Mucosa of rectum (tissue), 2 donors: ENCODE results near the gene ZFP14.

Source experiments
- H3K27ac ChIP-seq, 2 donors: one replicate each; pipeline ENCODE4 v1.7.0; 2013; ENCODE audit warnings: inconsistent platforms in 2 of 2, low read depth in 2 of 2, low read length in 2 of 2
- H3K27me3 ChIP-seq, 2 donors: one replicate each; pipeline ENCODE4 v1.7.0; 2013; ENCODE audit warnings: low read length in 2 of 2; ENCODE audit not compliant: control insufficient read depth in 2 of 2, insufficient read depth in 2 of 2
- H3K36me3 ChIP-seq, 2 donors: one replicate each; pipeline ENCODE4 v1.7.0; 2013; ENCODE audit warnings: low read length in 2 of 2; ENCODE audit not compliant: control insufficient read depth in 2 of 2, insufficient read depth in 2 of 2
- H3K4me1 ChIP-seq, 2 donors: one replicate each; pipeline ENCODE4 v1.7.0; 2013; ENCODE audit warnings: low read length in 2 of 2, mild to moderate bottlenecking in 1 of 2; ENCODE audit not compliant: control insufficient read depth in 2 of 2, insufficient read depth in 2 of 2
- H3K4me3 ChIP-seq, 2 donors: one replicate each; pipeline ENCODE4 v1.7.0; 2013; ENCODE audit warnings: low read length in 2 of 2
- H3K9ac ChIP-seq, 2 donors: one replicate each; pipeline ENCODE4 v1.7.0; 2013; ENCODE audit warnings: low read length in 2 of 2, low read depth in 1 of 2, mild to moderate bottlenecking in 1 of 2
- H3K9me3 ChIP-seq, 2 donors: one replicate each; pipeline ENCODE4 v1.7.0; 2013; ENCODE audit warnings: low read length in 2 of 2; ENCODE audit not compliant: control insufficient read depth in 2 of 2
- donor health status: healthy.
- donor health status: Normal muscosa, but diverticular disease.

ZFP14 gene

DNA sequence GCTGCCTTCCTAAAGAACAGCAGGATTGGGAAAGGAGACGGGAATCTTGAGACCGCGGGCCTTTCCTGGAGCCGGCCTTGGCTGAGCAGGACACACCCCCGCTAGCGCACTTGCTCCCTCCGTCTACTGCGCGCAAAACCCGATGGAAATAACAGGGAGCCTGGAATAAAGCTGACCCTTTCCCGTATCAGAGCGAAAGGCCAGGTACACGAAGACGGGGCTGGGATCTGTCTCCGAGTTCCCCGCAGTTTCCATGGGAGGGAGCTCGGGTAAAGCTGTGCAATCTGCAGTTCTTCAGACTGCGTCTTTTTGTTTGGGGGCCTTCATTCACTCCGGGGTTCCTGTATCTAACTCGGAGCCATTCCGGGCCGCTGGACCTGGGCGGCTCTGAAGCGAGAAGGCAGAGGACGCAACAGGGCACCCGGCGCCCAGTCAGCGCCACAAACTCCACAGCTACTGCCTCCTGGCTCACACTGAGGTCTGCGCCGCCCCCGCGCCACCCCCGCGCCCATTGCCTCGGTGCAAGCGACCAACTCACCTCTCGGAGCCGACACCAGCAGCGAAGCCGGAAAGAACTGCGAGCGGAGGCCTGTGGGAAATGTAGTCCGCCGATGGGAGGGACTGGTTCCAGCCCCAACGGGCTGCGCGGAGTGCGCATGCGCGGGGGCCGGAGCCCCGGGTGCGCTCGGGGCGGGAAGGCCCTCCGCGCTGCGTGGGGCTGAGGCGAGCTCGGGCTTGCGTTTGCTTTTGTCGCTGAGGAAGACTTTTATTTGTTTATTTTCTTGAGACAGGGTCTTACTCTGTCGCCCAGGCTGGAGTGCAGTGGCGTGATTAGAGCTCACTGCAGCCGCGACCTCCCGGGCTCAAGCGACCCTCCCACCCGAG lies at the start of gene ZFP14:
Gene ZFP14, minus strand, starts transcription at position 577 of the 885 bp plus-strand sequence. CDS start 11,309 bp downstream, outside the sequence.
- H3K27ac ChIP-seq: peak within 1 kb of the TSS; percentile 79 to 91
- H3K27me3 ChIP-seq: no peaks in the 10 kb centered on the region
- H3K4me1 ChIP-seq: peaks cover 9 to 11% of the 10 kb centered on the region in 2 donors
- peak within 1 kb of the TSS; percentile 74 to 81 for H3K9ac ChIP-seq
- H3K4me3 ChIP-seq: peak within 1 kb of the TSS; percentile 95 to 97
- peaks cover 0 to under 1% of the 10 kb centered on the region in 2 donors for H3K36me3 ChIP-seq
- no peaks in the 10 kb centered on the region for H3K9me3 ChIP-seq

DNA sequence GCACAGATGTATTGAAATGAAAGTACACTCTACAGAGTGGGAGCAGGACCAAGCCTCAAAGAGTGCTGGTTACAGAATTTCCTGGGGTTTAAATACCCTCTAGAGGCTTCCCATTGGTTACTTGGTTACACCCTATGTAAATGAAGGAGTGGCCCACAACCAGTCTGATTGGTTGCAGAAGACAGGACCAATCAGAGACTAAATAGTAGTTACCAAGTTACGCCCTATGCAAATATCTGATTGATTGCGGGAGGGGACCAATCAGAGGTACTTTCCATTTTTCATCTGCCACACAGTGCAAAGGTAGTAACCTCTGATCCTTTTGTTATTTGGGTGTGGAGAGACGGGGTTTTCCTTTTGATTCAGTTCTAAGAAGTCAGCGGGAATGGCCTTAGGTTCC lies 44.9 kb upstream of the ZFP14 start:
- Histone ChIP-seq H3K4me3 (no peak overlapping the region), H3K27ac (no peak overlapping the region), H3K36me3 (no peaks in the 10 kb centered on the region), H3K4me1 (no peaks in the 10 kb centered on the region), H3K27me3 (peaks cover 0 to 3% of the 10 kb centered on the region in 2 donors), H3K9ac (no peak overlapping the region), H3K9me3 (no peaks in the 10 kb centered on the region)

DNA sequence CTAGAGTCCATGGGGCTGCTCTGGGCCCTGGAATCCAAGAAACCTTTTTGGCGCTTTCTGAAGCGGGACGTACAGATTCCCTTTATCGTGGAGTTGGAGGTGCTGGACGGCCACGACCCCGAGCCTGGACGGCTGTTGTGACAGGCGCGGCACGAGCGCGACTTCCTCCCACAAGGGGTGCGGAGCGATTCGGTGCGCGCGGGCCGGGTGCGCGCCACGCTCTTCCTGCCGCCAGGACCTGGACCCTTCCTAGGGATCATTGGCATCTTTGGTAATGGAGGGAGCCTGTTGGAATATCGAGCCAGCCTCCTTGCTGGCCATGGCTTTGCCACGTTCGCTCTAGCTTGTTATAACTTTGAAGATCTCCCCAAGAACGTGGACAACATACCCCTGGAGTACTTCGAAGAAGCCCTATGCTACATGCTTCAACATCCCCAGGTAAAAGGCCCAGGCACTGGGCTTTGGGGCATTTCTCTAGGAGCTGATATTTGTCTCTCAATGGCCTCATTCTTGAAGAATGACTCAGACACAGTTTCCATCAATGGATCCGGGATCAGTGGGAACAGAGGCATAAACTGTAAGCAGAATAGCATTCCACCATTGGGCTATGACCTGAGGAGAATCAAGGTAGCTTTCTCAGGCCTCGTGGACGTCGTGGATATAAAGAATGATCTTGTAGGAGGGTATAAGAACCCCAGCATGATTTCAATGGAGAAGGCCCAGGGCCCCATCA lies 42.9 kb upstream of the ZFP14 start:
- Histone ChIP-seq H3K9ac (no peak overlapping the region), H3K4me1 (peaks cover 2 to 3% of the 10 kb centered on the region in 2 donors), H3K27me3 (peaks cover 0 to 3% of the 10 kb centered on the region in 2 donors), H3K36me3 (no peaks in the 10 kb centered on the region), H3K9me3 (no peaks in the 10 kb centered on the region), H3K4me3 (peak overlapping the region; percentile 20 to 35), H3K27ac (no peak overlapping the region)

DNA sequence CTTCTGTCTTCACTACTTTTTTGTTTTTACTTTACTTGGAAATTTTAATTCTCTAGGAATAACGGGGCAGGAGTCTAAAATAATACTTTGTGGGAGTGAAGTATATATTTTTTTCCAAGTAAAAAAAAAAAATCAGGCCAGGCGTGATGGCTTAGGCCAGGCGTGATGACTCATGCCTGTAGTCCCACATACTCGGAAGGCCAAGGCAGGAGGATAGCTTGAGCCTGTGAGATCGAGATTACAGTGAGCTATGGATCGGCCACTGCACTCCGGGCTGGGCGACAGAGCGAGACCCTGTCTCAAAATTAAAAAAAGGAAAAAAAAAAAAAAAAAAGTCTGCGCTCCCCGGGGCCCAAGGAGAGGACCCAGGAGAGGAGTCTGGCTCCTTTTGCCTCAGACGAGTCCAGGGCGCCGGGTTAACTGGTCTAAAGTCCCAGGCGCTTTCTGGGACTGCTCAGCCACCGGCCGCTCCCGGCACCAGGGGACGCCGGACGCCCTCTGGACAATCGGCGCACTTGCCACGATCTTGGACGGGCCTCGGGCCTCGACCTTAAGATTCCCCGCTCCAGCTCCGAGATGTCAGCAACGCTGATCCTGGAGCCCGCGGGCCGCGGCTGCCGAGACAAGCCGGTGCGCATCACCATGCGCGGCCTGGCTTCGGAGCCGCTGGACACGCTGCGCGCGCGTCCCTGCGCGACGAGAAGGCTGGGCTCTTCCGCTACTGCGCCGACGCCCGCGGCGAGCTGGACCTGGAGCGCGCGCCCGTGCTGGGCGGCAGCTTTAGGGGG lies 42.2 kb upstream of the ZFP14 start:
- no peak overlapping the region for H3K27ac ChIP-seq
- H3K36me3 ChIP-seq: no peaks in the 10 kb centered on the region
- no peaks in the 10 kb centered on the region for H3K9me3 ChIP-seq
- peaks cover 2 to 3% of the 10 kb centered on the region in 2 donors for H3K4me1 ChIP-seq
- H3K9ac ChIP-seq: no peak overlapping the region
- H3K4me3 ChIP-seq: peak overlapping the region; percentile 20 to 35
- peaks cover 0 to 3% of the 10 kb centered on the region in 2 donors for H3K27me3 ChIP-seq

DNA sequence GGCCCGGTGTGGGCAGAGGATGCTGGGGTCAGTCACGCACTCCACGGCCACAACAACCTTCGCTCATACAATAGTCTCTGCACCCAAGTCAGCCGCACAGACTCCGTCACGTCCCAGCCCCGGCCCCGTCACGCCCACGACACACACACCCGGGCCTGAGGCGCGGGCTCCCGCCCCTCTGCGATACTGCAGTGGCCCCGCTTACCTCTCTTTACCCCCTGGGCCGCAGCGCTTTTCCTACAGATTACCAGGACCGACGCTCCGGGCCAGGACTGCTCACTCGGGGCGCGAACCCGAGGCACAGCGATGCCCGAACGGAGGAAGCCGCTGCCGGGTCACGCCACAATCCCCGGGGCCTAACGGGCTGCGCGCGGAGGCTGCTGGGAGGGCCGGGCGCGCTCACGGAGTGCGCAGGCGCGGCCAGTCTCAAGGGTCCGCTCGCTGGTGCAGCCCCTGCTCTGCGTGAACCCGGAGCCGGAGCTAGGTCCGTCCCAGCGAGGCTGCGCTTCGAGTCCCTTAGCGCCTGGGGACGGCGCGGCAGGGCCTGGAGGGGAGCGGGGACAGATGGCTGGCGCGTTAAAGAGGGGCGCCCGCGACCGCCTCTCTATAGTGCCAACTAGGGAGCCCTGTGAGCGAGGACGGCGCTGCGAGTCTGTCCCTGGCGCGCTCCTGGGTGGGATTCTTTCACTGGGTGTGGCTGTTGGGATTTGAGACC lies 39.4 kb upstream of the ZFP14 start, which contains the start of gene ZFP82:
Gene ZFP82, minus strand, starts transcription at position 358 of the 715 bp plus-strand sequence. CDS start 8,855 bp downstream, outside the sequence.
- Histone ChIP-seq H3K27ac (peak within 1 kb of the TSS; percentile 56 to 78), H3K36me3 (no peaks in the 10 kb centered on the region), H3K9me3 (no peaks in the 10 kb centered on the region), H3K27me3 (peaks cover 0 to 3% of the 10 kb centered on the region in 2 donors), H3K4me3 (peak within 1 kb of the TSS; percentile 76 to 80), H3K4me1 (peaks cover 2 to 3% of the 10 kb centered on the region in 2 donors), H3K9ac (peak within 1 kb of the TSS; percentile 74 to 75)

DNA sequence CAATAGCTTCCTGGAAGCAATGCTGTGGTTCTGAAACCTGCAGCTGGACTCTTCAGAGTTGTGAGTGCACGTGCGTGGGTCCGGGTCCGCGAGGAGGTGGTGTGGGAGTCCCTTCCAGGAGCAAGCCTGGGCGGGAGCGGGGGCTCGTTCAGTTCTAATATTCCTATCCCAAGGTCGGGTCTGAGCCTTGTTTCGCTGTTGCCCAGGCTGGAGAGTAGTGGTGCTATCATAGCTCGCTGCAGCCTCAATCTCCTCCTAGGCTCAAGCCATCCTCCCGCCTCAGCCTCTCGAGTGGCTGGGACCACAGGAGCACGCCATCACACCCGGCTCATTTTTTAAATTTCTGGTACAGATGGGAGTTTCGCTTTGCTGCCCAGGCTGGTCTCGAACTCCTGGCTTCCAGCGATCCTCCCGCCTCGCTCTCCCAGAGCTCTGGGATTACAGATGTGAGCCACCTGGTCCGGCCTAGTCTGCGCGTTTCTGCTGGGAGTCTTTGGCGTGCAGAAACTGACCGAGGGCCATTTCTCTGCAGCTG lies 38.8 kb upstream of the ZFP14 start:
- peaks cover 2 to 3% of the 10 kb centered on the region in 2 donors for H3K4me1 ChIP-seq
- peaks cover 0 to 1% of the 10 kb centered on the region in 2 donors for H3K9me3 ChIP-seq
- peak overlapping the region; percentile 76 to 80 for H3K4me3 ChIP-seq
- no peaks in the 10 kb centered on the region for H3K36me3 ChIP-seq
- peak overlapping the region; percentile 74 to 75 for H3K9ac ChIP-seq
- peak overlapping the region; percentile 56 to 78 for H3K27ac ChIP-seq
- H3K27me3 ChIP-seq: peaks cover 0 to 3% of the 10 kb centered on the region in 2 donors

DNA sequence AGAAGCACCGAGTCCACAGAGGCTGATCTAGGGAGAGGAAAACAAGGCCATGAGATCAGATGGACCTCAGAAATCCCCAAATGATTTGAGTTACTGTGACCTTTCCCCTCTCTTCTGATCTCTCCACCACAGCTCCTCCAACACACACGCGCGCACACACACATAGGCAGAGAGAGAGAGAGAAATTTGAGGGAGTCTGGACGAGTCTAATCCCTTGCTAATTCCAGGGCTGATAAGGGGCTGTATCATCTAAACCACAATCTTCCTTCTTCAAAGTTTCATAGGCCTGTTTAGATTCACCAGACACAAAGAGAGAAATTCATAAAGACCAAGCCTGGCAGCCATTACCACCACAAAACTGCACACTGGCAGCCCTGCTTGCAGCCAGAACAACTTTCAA lies 30.8 kb upstream of the ZFP14 start:
- H3K4me3 ChIP-seq: no peak overlapping the region
- no peaks in the 10 kb centered on the region for H3K4me1 ChIP-seq
- no peak overlapping the region for H3K9ac ChIP-seq
- H3K27me3 ChIP-seq: no peaks in the 10 kb centered on the region
- H3K27ac ChIP-seq: no peak overlapping the region
- peaks cover 9 to 14% of the 10 kb centered on the region in 2 donors for H3K9me3 ChIP-seq
- H3K36me3 ChIP-seq: peaks cover 22 to 25% of the 10 kb centered on the region in 2 donors

DNA sequence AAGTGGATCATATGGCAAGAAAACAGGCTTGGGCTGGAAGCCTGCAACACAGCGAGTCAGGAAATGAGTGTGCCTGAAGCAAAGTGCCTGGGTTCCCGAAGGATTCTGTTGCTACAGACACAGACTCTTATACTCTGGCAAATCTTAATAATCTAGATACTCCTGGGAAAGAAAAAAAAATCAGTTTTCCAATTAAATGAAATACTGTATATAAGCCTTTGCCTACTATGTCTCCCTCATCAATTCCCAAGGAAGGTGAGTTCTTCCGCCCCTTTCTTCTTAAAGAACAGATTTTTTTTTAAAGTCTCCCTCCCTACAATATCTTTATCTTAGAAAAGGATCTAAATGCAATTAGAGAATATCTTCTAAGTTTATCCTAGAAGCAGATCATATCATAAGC lies 29.1 kb upstream of the ZFP14 start:
- no peak overlapping the region for H3K27ac ChIP-seq

DNA sequence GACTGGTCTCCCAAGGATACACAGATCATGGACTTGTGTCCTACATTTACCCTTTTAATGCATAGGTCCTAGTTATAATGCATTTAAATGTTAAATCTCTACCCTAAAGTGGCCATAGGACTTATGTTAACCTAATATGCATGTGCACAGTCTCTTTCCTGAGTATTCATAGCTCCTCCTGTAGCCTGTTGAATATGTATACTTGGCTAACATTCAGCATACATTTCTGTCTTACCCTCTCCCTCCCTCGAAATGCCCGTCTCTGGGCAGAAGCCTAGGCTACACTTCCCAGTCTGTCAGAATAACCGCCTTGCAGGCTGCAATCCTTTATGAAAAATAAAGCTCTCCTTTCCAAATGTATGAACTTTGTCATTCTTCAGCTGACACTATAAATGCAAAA lies 25.5 kb upstream of the ZFP14 start:
- H3K4me3 ChIP-seq: no peak overlapping the region
- H3K27me3 ChIP-seq: no peaks in the 10 kb centered on the region
- no peaks in the 10 kb centered on the region for H3K4me1 ChIP-seq
- no peak overlapping the region for H3K9ac ChIP-seq
- peaks cover 35 to 38% of the 10 kb centered on the region in 2 donors for H3K36me3 ChIP-seq
- H3K9me3 ChIP-seq: peaks cover 11 to 16% of the 10 kb centered on the region in 2 donors
- no peak overlapping the region for H3K27ac ChIP-seq

More for the DNA sequence above, 29.1 kb upstream of the ZFP14 start:
- Histone ChIP-seq H3K27me3 (no peaks in the 10 kb centered on the region), H3K36me3 (peaks cover 31 to 35% of the 10 kb centered on the region in 2 donors), H3K4me3 (no peak overlapping the region), H3K4me1 (no peaks in the 10 kb centered on the region), H3K9me3 (peaks cover 9 to 14% of the 10 kb centered on the region in 2 donors), H3K9ac (no peak overlapping the region)
